ENCODE results near the gene IGF1R. TPM values are rescaled to one million over a fixed set of nuclear protein-coding genes. Genes with fewer than 3 reads are reported as not detected.

Gene IGF1R
- total RNA-seq, 1 experiment from 2014 or later: 71.3 TPM

GRCh38 chr15:98612490-98613110 is 35.7 kb upstream of the IGF1R start:
- Histone ChIP-seq H3K4me3 (no peak overlapping the region), H3K9me2 (ENCODE audit: insufficient read depth) (no peaks in the 10 kb centered on the region), H3K27me3 (ENCODE audit: insufficient read depth, low read depth) (no peaks in the 10 kb centered on the region), H3K4me1 (replicated peaks; ENCODE audit: insufficient read depth) (peaks cover 12% of the 10 kb centered on the region), H3K79me2 (ENCODE audit: low read depth) (no peaks in the 10 kb centered on the region), H3K9me3 (ENCODE audit: insufficient read depth, low read depth) (no peaks in the 10 kb centered on the region), H3K4me2 (no peak overlapping the region), H2AFZ (no peak overlapping the region), H4K20me1 (ENCODE audit: insufficient read depth) (no peaks in the 10 kb centered on the region), H3K27ac (no peak overlapping the region), H3F3A (ENCODE audit: insufficient read depth, low read depth) (no peaks in the 10 kb centered on the region), H3K36me3 (ENCODE audit: low read depth) (no peaks in the 10 kb centered on the region)
- TF ChIP-seq, protein P1, sequence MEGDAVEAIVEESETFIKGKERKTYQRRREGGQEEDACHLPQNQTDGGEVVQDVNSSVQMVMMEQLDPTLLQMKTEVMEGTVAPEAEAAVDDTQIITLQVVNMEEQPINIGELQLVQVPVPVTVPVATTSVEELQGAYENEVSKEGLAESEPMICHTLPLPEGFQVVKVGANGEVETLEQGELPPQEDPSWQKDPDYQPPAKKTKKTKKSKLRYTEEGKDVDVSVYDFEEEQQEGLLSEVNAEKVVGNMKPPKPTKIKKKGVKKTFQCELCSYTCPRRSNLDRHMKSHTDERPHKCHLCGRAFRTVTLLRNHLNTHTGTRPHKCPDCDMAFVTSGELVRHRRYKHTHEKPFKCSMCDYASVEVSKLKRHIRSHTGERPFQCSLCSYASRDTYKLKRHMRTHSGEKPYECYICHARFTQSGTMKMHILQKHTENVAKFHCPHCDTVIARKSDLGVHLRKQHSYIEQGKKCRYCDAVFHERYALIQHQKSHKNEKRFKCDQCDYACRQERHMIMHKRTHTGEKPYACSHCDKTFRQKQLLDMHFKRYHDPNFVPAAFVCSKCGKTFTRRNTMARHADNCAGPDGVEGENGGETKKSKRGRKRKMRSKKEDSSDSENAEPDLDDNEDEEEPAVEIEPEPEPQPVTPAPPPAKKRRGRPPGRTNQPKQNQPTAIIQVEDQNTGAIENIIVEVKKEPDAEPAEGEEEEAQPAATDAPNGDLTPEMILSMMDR (conservative IDR thresholded peaks at IDR 0.05): no peak
- TF ChIP-seq EZH2 (IDR thresholded peaks at IDR 0.05; ENCODE audit: low read depth): no peak
- intact Hi-C loops (cut with micrococcal nuclease; ENCODE audit: unreplicated experiment): no loop called here
- ChIA-PET POLR2A (ENCODE audit: unreplicated experiment) (no interaction called here), CTCF (interaction anchor here (0.7 kb wide), 1 partner anchor 354 kb away, joined by 3 read pairs; no protein-coding TSS in a partner anchor)
- DNase-seq: no peak
- no TSS peak for BruUV-seq (replicated peaks)

GRCh38 chr15:98614681-98615080 is 33.7 kb upstream of the IGF1R start:
- no TSS peak for BruUV-seq (replicated peaks)
- Histone ChIP-seq H3K9me3 (ENCODE audit: insufficient read depth, low read depth) (no peaks in the 10 kb centered on the region), H3K4me1 (replicated peaks; ENCODE audit: insufficient read depth) (peaks cover 3% of the 10 kb centered on the region), H3K27me3 (ENCODE audit: insufficient read depth, low read depth) (no peaks in the 10 kb centered on the region), H4K20me1 (ENCODE audit: insufficient read depth) (no peaks in the 10 kb centered on the region), H3K36me3 (ENCODE audit: low read depth) (no peaks in the 10 kb centered on the region), H3K79me2 (ENCODE audit: low read depth) (no peaks in the 10 kb centered on the region), H3K4me3 (no peak overlapping the region), H3F3A (ENCODE audit: insufficient read depth, low read depth) (no peaks in the 10 kb centered on the region), H2AFZ (no peak overlapping the region), H3K4me2 (no peak overlapping the region), H3K9me2 (ENCODE audit: insufficient read depth) (no peaks in the 10 kb centered on the region), H3K27ac (no peak overlapping the region)
- intact Hi-C loops (cut with micrococcal nuclease; ENCODE audit: unreplicated experiment): no loop called here
- DNase-seq: no peak
- POLR2A ChIA-PET (ENCODE audit: unreplicated experiment): interaction anchor here (0.7 kb wide), 1 partner anchor 91 kb away, joined by 3 read pairs; no protein-coding TSS in a partner anchor
- CTCF ChIA-PET: interaction anchor here (0.7 kb wide), 1 partner anchor 569 kb away, joined by 3 read pairs; no protein-coding TSS in a partner anchor
- TF ChIP-seq, protein P1 (conservative IDR thresholded peaks at IDR 0.05): no peak
- no peak for TF ChIP-seq EZH2 (IDR thresholded peaks at IDR 0.05; ENCODE audit: low read depth)

DNA sequence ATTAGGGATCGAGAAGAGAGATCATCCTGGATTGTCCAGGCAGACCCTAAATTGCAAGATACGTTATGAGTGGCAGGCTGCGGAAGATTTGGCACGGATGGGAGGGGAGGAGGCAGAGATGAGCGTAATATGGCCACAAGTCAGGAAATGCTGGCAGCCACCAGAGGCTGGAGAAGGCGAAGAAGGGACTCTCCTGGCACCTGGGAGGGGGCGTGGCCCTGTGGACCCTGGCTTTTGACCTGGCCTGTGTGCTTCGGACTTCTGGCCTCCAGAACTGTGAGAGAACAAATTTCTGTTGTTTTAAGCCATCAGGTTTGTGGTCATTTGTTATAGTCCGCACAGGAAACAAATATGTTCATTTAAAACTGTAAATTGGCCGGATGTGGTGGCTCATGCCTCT is 31.9 kb upstream of the IGF1R start:
- ChIA-PET POLR2A (ENCODE audit: unreplicated experiment) (no interaction called here), CTCF (no interaction called here)
- Histone ChIP-seq H2AFZ (no peak overlapping the region), H3K36me3 (ENCODE audit: low read depth) (no peaks in the 10 kb centered on the region), H3K27ac (no peak overlapping the region), H3F3A (ENCODE audit: insufficient read depth, low read depth) (no peaks in the 10 kb centered on the region), H3K4me3 (no peak overlapping the region), H3K9me3 (ENCODE audit: insufficient read depth, low read depth) (no peaks in the 10 kb centered on the region), H4K20me1 (ENCODE audit: insufficient read depth) (no peaks in the 10 kb centered on the region), H3K79me2 (ENCODE audit: low read depth) (no peaks in the 10 kb centered on the region), H3K4me2 (no peak overlapping the region), H3K9me2 (ENCODE audit: insufficient read depth) (no peaks in the 10 kb centered on the region), H3K4me1 (replicated peaks; ENCODE audit: insufficient read depth) (no peaks in the 10 kb centered on the region), H3K27me3 (ENCODE audit: insufficient read depth, low read depth) (no peaks in the 10 kb centered on the region)
- DNase-seq: no peak
- no TSS peak for BruUV-seq (replicated peaks)
- intact Hi-C loops (cut with micrococcal nuclease; ENCODE audit: unreplicated experiment): no loop called here
- TF ChIP-seq, protein P1 (conservative IDR thresholded peaks at IDR 0.05): no peak
- TF ChIP-seq EZH2 (IDR thresholded peaks at IDR 0.05; ENCODE audit: low read depth): no peak
